ENCODE measurements around the gene LHFPL3. TPM values are rescaled to one million over a fixed set of nuclear protein-coding genes. Genes with fewer than 3 reads are reported as not detected.

Gene LHFPL3
- total RNA-seq, 4 donors from 2014 or later: not detected

DNA sequence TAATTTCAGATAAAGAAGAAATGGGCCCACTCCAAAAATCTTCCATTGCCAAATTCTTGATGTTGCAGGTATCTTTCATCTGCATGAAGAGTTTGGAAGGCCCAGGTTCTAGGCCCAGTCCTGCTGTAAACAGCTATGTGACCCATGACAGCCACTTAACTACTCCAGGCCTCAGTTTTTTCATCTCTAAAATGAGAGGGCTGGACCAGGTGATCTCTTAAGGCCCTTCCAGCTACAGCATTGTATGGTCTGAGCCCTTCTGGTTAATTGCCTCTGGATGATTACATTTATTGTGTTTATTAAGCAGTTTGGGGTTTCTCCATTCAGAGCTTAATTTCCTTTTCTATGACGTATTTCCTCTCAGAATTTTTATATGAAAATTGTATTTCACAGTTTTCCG, 494.8 kb downstream of the LHFPL3 start:
- H3K4me3 ChIP-seq (replicated peaks in 1 of 3): no peak overlapping the region
- no peak overlapping the region for H3K27ac ChIP-seq
- no peaks in the 10 kb centered on the region for H3K9me3 ChIP-seq
- H3K36me3 ChIP-seq: no peaks in the 10 kb centered on the region
- no peaks in the 10 kb centered on the region for H3K27me3 ChIP-seq
- no peaks in the 10 kb centered on the region for H3K4me1 ChIP-seq
- intact Hi-C loops (cut with DNase I): no loop called here
- no peak for TF ChIP-seq POLR2A (IDR thresholded peaks at IDR 0.05)
- TF ChIP-seq CTCF (IDR thresholded peaks at IDR 0.05): no peak
- 94 to 96% methylated on average over 2 of the region's 2 CpGs for WGBS, 2 donors
- no peak for DNase-seq

DNA sequence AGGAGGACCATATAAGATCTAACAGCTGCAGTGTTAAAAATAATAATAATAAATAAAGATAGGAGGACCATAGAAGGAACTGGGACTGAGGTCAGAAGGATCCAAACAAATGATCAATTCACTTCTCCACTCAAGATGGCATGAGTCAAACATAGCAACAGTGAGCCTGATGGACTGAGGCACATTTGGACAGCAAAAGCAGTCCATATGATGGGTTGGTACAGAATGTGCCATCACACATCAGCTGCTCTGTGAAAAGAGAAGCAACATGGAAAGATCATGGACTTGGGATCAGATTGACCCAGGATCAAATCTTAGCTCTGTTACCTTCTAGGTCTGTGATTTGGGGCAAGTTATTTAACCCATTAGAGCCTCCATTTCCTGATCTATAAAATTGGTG, 496.7 kb downstream of the LHFPL3 start:
- intact Hi-C loops (cut with DNase I): no loop called here
- H3K36me3 ChIP-seq: no peaks in the 10 kb centered on the region
- H3K27ac ChIP-seq: no peak overlapping the region
- H3K4me3 ChIP-seq (replicated peaks in 1 of 3): no peak overlapping the region
- no peak for DNase-seq
- no peaks in the 10 kb centered on the region for H3K9me3 ChIP-seq
- no peaks in the 10 kb centered on the region for H3K27me3 ChIP-seq
- H3K4me1 ChIP-seq: no peaks in the 10 kb centered on the region
- TF ChIP-seq POLR2A (IDR thresholded peaks at IDR 0.05) (no peak), CTCF (IDR thresholded peaks at IDR 0.05) (no peak)

- intact Hi-C loops (cut with DNase I): no loop called here
- H3K27me3 ChIP-seq: no peaks in the 10 kb centered on the region
- no peak for DNase-seq
- H3K9me3 ChIP-seq: no peaks in the 10 kb centered on the region
- no peak overlapping the region for H3K27ac ChIP-seq
- no peaks in the 10 kb centered on the region for H3K36me3 ChIP-seq
- no peak overlapping the region for H3K4me3 ChIP-seq (replicated peaks in 1 of 3)
- TF ChIP-seq POLR2A (IDR thresholded peaks at IDR 0.05) (no peak), CTCF (IDR thresholded peaks at IDR 0.05) (no peak)
- 90 to 96% methylated on average over 4 of the region's 4 CpGs for WGBS, 2 donors
- no peaks in the 10 kb centered on the region for H3K4me1 ChIP-seq
These were observed 497.7 kb downstream of the LHFPL3 start for GRCh38 chr7:104826135-104826534.

DNA sequence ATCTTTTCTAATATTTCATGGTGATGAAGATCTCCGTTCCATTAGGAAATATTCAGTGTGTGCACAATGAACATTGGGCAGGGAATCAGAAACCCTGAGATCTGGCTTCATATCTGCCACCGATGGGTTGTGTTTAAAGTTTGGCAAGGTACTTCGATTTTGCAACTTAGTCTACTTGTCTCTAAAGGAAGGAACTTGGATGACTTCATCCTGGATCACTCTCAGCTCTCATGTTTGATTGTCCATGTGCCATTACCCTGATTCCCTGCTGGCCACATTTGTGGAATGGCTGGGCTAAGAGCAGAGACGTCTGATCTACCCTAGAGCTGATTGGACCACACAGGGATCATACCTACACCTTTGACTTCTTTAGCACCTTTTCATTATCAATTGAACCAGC, 508.6 kb downstream of the LHFPL3 start:
- H3K27me3 ChIP-seq: no peaks in the 10 kb centered on the region
- H3K4me3 ChIP-seq (replicated peaks in 1 of 3): no peak overlapping the region
- intact Hi-C loops (cut with DNase I): no loop called here
- no peak overlapping the region for H3K27ac ChIP-seq
- 59 to 71% methylated on average over 4 of the region's 4 CpGs for WGBS, 2 donors
- no peaks in the 10 kb centered on the region for H3K9me3 ChIP-seq
- no peak for TF ChIP-seq POLR2A (IDR thresholded peaks at IDR 0.05)
- no peak for TF ChIP-seq CTCF (IDR thresholded peaks at IDR 0.05)
- no peaks in the 10 kb centered on the region for H3K36me3 ChIP-seq
- no peak for DNase-seq
- H3K4me1 ChIP-seq: no peaks in the 10 kb centered on the region

DNA sequence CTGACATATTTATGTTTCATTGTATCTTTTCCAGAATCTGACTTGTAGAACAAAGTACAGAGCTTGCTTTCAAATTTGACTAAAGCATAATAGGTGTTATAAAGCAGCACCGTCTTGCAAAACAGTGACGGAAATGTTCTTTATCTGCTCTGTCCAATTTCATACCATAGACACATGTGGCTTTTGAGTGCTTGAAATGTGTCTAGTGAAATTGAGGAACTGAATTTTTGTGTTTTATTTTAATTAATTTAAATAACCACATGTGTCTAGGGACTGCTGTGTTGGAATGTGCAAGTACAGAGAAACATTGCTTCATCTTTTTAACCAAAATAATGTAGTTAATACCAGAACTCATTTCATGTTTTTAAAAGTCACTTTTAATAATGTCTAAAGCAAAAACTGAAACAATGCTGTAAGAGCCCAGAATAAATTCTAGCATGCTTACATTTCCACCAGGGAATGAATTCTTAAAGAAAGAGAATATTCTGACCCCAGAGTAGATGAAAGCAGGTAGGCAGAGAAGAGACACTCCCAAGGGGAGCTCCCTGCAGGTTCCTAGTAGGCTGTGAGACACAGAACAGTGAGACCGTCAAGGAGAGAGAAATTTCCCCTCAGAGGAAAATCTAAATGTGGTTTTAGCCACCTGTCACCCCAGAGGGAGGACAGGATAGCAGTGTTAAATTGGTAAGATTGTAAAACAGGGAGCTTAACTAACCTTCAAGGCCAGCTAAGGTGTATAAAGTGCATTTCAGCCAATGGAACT, 510.3 kb downstream of the LHFPL3 start:
- no peaks in the 10 kb centered on the region for H3K9me3 ChIP-seq
- H3K4me3 ChIP-seq (replicated peaks in 1 of 3): no peak overlapping the region
- TF ChIP-seq POLR2A (IDR thresholded peaks at IDR 0.05): no peak
- no peak for TF ChIP-seq CTCF (IDR thresholded peaks at IDR 0.05)
- 54 to 73% methylated on average over 3 of the region's 3 CpGs for WGBS, 2 donors
- H3K36me3 ChIP-seq: no peaks in the 10 kb centered on the region
- H3K4me1 ChIP-seq: no peaks in the 10 kb centered on the region
- no peaks in the 10 kb centered on the region for H3K27me3 ChIP-seq
- DNase-seq: no peak
- intact Hi-C loops (cut with DNase I): no loop called here
- H3K27ac ChIP-seq: no peak overlapping the region

All from thyroid gland (tissue), 4 donors.